GM18868 (cell line): ENCODE measurements around the gene POFUT1.
"Not testable (repeated sequence)": the region's sequence is repeated elsewhere in the genome, so short reads cannot be mapped to it uniquely, and the experiment has no call there.

Experiments used
- ATAC-seq: cut with Tn5 transposase; IDR thresholded peaks from one replicate; pipeline ENCODE4 v1.9.1; 2021; ENCODE audit warnings: mild to moderate bottlenecking, moderate library complexity; ENCODE audit not compliant: unreplicated experiment

POFUT1 gene

DNA sequence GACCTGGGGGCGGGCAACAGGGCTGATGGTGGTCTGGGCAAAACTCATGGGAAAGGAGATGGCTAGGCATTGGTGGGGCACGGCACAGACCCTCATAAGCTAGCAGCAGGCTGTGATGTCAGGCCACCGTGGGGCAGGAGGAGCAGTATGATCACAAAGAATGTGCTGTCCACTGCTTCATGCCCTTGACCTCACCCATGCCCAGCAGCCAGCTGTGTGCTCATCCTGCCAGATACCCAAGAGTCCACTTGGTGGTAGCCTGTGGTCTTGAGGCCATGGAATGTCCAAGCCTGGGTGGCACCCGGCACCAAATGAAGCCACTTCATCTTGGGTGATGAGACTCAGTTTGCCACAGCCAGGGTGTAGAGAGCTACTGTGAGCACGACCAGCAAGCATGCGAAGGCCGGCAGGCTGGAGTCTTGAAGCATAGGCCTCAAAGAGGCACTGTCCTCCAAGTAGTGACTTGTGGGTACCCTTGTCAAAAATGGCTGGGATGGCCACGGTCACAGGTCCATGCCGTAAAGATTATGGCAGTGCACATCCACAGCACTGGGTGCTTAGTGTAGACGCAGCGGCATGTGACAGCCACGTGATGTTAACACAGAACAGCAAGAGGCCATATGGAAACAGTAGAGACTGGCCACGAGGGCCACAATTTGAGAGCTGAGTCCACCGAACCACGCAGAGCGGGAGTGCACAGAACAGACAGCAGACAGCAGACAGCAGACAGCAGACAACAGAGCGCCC, 19.1 kb upstream of the POFUT1 start:
- ATAC-seq: no peak

- no peak for ATAC-seq
Observed at GRCh38 chr20:32189123-32189410, 18.6 kb upstream of the POFUT1 start.

GRCh38 chr20:32189691-32190615, 17.7 kb upstream of the POFUT1 start:
- ATAC-seq: no peak

- no peak for ATAC-seq
Observed at GRCh38 chr20:32190616-32191415, 16.9 kb upstream of the POFUT1 start.

GRCh38 chr20:32191422-32191821, 16.3 kb upstream of the POFUT1 start:
- ATAC-seq: no peak

DNA sequence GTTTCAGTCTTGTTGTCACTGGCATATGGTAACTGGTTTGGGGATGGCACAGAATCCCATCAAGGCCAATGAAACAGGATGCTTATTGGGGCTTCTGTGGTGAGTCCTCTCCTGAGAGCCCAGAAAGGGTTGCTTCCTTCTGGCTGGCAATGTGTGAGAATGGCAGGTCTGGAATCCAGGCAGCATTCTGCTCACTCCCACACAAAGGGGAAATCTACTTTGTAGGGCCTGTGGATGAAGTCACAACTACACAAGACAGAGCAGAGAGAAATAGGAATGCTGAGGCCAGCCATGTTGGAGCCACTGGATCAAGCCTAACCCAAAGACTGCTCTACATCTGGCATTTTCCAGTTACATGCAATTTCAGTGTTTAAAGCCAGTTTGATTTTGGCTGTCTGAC, 15.8 kb upstream of the POFUT1 start:
- ATAC-seq: no peak

GRCh38 chr20:32192698-32193097, 15.0 kb upstream of the POFUT1 start:
- no peak for ATAC-seq

DNA sequence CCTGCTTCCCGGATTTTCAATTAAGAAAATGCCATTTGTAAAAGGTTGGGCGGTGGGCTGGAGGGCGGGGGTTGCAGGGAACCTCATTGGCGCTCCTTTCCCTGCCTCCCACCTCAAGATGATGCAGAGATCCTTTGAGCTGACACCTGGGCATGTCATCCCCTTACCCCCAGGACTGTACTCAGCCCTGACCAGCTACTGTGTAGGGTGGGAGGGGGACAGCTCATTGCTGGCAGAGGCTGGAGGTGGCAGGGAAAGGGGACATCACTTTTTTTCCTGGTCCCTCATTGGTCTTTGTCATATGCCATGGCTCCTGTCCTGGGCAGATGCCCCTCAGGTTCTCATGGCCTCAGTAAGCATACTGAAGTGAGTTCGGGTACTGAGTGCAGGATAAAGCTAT, 14.3 kb upstream of the POFUT1 start:
- ATAC-seq: not testable (repeated sequence)

- no peak for ATAC-seq
Observed at GRCh38 chr20:32193996-32194395, 13.7 kb upstream of the POFUT1 start.

DNA sequence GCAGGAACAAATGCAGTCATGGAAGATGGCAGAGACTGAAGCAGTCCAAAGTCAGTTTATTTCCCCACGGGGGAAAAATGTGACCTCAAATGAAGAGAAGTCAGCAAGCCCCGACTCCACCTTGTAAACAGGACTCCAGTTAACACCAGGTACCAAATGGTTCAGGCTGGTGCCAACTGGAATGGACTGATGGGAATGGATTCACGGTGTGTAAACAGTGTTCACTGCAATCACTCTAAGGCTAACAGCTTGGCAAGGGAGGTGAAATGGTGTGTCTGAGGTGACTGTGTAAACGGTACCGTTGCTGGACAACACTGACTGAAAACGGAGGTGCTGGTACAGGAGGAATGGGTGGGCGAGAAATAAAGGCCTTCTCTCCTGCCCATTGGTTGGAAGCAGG, 12.1 kb upstream of the POFUT1 start:
- ATAC-seq: no peak

DNA sequence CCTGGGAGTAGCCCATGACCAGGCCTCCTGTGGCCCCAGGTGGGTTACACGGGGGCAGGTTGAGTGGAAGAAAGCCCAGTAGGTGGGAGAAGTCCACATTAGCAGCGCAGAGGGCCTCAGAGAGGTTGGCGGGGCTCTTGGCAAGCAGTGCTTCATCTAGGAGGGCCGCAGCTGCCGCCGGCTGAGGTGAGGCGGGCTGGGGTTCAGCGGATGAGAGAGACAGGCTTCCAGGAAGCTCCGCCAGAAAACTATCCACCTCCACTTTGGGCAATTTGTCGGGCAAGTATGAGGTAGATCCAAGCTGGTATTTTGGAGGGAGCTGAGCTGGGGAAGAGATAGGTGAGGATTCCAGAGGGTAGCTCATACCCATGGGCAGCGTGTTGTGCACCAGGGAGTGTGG, 11.1 kb upstream of the POFUT1 start:
- not testable (repeated sequence) for ATAC-seq

- not testable (repeated sequence) for ATAC-seq
Observed at GRCh38 chr20:32197136-32197535, 10.5 kb upstream of the POFUT1 start.

DNA sequence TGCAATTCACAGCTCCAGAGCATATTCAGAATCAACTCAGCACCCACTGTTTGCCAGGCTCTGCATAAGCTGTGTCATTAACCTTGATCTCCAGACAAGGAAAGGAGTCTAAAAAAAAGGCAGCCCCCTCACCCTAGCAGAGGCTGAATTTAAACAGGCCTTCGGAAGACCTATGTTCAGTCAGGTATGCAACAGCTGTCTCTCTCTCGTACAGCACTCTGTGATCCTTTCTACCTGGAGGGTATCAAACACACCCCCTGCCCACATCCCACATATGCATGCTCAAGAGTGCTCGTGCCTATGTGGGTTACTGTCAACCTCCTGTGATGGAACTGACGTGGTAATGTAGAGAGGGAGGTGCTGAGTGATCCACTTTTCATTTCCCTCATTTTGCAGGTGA, 8.7 kb upstream of the POFUT1 start:
- ATAC-seq: no peak

- ATAC-seq: no peak
Observed at GRCh38 chr20:32201296-32201976, 6.2 kb upstream of the POFUT1 start.

- ATAC-seq: no peak
Observed at GRCh38 chr20:32201977-32202363, 5.7 kb upstream of the POFUT1 start.

GRCh38 chr20:32203356-32204204, 4.1 kb upstream of the POFUT1 start:
- no peak for ATAC-seq

DNA sequence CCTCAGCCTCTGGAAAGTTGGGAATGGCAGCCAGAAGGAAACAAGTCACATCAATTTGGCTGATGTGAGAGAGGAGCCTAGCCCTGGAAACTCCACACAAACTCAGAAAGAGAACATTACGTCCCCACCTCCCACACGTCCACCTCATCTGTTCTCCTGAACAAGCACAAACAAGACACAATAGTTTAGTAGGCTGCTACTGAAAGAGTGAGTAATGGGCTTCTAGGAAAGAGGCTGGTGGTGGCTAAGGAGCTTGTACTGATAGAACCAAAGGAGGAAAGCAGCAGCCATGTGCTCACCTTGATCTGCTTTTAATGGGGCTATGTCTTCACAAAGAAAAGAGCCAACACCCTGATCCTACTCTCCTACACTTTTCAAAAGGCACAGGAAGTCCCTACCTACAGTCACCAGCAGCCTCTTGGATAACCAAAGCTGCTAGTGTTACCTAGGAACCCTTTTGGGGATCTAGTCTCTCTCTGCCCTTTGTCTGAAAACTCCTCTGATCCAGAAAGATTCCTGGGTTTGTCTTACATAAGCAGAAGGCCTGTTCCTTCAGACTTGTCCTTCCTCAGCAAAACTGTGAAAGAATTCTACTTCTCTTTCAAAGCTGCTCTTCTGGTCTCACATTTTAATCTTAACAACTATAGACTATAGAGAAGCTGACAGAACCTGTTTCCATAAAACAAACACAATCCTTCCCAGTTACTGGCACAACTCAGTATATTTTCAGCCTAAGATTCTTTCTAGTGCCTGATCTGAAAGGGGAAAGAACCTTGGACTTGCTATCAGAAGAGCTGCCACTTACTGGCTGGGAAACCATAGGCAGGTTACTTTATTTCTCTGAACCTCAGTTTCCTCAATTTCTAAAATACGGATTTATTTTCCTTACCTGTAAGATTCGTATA, 3.2 kb upstream of the POFUT1 start:
- no peak for ATAC-seq

- no peak for ATAC-seq
Observed at GRCh38 chr20:32205110-32205842, 2.4 kb upstream of the POFUT1 start.
